ENCODE results near the gene GALNS.

GRCh38 chr16:88819126-88819525, 37.6 kb downstream of the GALNS start:
- TF ChIP-seq CTCF (IDR thresholded peaks at IDR 0.05; ENCODE audit: borderline replicate concordance, extremely low read depth, low read length, poor library complexity, severe bottlenecking) (no peak), EZH2 (IDR thresholded peaks at IDR 0.05; ENCODE audit: borderline replicate concordance, low read depth, low read length, severe bottlenecking) (no peak)

All from DND-41 (cell line).